T-helper 2 cell treated with Interferon-gamma antibody and Interleukin-4, amounts not matched to agents 100 ng/mL and 5 ng/mL, for 36 hours (primary cell): Measurements from ENCODE around the gene CYB5R2. TPM values are rescaled to one million over a fixed set of nuclear protein-coding genes. Genes with fewer than 3 reads are reported as not detected.
"Not testable (repeated sequence)": the region's sequence is repeated elsewhere in the genome, so short reads cannot be mapped to it uniquely, and the experiment has no call there.

Experiments
- intact Hi-C: fragments of 100-400 bp; cut with micrococcal nuclease; formaldehyde crosslinking; loops from one replicate; pipeline ENCODE4 v1.15.1; 2023
- total RNA-seq: library from RNA; stranded (reverse); gene quantifications from 2 replicates; pipeline ENCODE4 v1.2.3, GENCODE V29; 2022

CYB5R2 gene
- total RNA-seq, 1 donor from 2014 or later, result 1.7 TPM

GRCh38 chr11:7671347-7672215 is 1.7 kb downstream of the CYB5R2 start:
- intact Hi-C loops, result loop anchor here (10.0 kb wide), 1 partner anchor 97 kb away; no protein-coding TSS in a partner anchor

GRCh38 chr11:7670641-7671040 is 2.7 kb downstream of the CYB5R2 start:
- intact Hi-C loops, result loop anchor here (10.0 kb wide), 1 partner anchor 96 kb away; no protein-coding TSS in a partner anchor

- intact Hi-C loops, result no loop called here
These were observed 4.4 kb downstream of the CYB5R2 start for GRCh38 chr11:7668911-7669310.

DNA sequence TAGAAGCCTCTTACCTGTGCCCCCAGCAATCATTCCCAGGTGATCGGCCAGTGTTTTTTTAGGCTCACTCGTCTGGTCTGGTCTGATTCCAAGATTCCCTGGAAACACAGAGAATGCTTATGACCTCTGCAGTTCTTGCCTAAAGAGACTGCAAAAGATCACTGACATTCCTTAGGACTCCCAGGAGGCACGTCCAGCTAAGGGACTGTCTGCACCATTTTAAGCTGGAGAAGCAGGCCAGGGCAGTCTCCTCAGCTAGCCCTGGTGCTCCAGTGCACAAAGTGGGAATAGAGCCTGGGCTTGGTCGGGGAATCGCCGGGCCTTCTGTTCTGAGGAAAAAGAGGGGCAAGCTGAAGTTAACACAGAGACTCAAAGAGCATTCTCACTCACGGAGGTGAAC is 4.8 kb downstream of the CYB5R2 start:
- intact Hi-C loops, result no loop called here

DNA sequence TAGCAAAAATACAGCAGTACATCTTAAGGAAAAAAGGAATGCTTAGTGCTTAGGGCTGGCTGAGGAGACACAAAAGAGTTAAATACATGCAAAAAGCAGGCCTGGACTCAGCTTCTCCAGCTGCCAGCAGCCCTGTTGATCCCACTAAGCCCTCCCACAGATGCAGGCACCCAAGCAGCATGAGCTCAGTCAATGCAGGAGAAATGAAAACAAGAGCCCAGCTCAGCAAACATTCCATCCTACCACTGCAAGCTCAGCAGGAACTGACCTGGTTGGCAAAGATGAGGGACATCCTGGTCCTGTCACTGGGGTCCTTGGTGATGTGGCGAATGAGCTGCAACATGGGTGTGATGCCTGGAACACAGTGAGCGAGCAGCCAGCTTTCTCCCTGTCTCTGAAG is 5.8 kb downstream of the CYB5R2 start:
- intact Hi-C loops, result no loop called here

DNA sequence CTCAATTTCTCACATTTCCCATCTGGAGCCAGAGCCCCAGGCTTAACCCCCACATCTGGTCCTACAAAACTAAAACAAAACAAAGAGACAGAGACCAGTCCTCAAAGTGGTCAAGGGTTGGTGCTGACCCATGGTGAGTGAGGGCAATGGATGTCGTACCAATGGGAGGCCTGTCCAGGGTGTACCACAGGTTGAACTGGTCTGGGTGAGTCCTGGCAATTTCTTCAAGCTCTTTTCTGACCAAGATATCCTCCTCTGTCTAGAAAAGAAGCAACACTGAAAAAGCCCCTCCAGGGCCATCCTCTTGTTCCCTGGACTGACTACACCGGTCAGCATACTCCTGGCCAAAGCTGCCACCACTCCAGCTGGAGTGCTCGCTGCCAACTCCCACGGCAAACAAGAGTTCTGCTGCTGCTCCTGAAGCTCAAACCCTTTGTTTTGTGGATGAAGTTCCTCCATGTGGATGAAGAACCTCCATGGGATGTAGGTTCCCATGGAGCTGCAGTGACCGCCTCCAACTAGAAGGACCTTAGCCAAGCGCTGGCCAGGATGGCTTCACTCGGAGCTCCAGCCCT is 6.9 kb downstream of the CYB5R2 start:
- intact Hi-C loops, result no loop called here

DNA sequence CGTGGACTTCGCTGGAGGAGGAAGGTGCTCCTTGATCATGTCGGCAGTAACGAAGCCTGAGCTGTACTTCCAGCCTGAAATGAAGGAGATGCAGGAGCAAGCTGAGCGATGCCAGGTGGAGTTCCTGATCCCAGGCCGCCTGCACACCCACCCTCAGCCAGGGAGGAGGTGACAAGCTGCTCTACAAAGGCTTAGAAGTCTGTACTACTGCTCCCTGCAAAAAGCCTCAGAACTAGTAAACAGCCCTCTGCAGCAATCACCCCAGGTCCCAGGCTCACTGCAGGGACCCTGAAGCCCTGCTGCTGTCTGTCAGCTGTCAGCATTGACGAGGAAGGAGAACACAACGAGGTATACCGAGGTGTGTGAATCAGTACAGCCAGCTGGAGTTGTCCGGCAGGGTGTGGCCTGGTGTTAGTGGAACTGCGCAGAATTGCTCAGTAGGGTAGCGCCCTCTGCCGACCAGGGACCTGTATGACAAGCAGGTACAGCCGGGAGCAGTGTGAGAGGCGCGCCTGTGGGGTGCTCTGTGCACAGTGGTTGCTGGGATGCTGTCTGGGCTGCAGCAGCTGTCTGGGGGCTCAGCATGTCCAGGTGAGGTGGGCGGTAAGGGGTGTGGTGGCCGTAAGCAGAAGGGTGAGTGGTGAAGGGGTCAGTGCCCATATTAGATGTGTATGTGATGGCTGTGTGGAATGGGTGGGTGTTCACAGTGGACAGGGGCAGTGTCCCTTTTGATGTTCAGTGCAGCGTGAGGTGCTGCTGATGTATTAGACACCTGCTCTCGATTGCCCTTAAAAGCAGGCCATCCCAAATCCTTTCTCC is 7.6 kb downstream of the CYB5R2 start:
- intact Hi-C loops, result loop anchor here (1.0 kb wide), 2 partner anchors 152 to 567 kb away; partner anchors contain the start of gene PPFIBP2

DNA sequence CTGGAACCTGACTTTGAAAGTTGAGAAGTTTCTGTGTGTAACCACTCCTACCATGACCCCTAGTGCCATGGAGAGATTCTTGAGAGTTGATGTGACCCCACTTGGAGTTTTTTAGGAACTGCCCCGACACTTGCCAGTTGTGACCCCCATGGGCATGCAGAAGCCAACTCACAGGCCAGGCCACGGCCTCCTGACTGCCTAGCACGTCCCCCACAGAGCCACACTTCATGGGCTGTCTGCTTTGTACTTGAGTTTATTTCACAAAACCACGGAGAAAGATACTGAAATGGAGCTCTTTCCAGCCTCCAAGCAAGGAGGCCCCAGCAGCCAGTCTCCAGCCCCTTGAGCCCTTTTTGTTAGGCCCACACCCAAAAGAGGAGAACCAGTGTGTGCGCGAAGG is 8.4 kb downstream of the CYB5R2 start:
- intact Hi-C loops, result loop anchor here (1.0 kb wide), 2 partner anchors 152 to 567 kb away; partner anchors contain the start of gene PPFIBP2

DNA sequence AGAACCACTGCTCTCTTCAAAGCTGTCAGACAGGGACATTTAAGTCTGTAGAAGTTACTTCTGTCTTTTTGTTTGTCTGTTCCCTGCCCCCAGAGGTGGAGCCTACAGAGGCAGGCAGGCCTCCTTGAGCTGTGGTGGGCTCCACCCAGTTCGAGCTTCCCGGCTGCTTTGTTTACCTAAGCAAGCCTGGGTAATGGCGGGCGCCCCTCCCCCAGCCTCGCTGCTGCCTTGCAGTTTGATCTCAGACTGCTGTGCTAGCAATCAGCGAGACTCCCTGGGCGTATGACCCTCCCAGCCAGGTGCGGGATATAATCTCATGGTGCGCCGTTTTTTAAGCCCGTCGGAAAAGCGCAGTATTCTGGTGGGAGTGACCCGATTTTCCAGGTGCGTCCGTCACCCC is 9.8 kb downstream of the CYB5R2 start:
- intact Hi-C loops, result not testable (repeated sequence)

- intact Hi-C loops, result loop anchor here (1.0 to 2.0 kb wide), 2 partner anchors 145 to 304 kb away; partner anchors contain the start of gene PPFIBP2
These were observed 15.8 kb downstream of the CYB5R2 start for GRCh38 chr11:7657306-7658025.

DNA sequence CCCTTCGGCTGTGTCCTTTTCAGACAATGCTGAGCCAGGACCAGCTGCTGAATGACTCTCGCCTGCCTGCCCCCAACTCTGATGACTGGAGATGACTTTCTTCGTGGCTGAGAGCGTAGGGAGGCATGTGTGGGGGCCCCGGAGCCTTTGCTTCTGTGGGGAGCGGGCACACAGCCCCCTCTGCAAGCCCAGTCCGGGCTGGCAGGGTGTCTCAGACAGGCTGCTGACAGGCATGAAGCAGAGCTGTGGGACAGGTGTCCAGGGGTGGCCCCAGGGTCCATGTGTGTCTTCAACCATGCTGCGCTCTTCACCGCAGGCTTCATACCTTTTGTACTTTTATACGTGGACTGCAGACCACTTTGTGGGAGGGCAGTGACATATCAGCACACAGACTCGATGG is 16.6 kb downstream of the CYB5R2 start:
- intact Hi-C loops, result loop anchor here (1.0 to 2.0 kb wide), 2 partner anchors 144 to 303 kb away; partner anchors contain the start of gene PPFIBP2

- intact Hi-C loops, result loop anchor here (2.0 kb wide), 1 partner anchor 143 kb away; the partner anchor contains the start of gene PPFIBP2
These were observed 17.8 kb downstream of the CYB5R2 start for GRCh38 chr11:7655253-7656217.

- intact Hi-C loops, result no loop called here
These were observed 19.1 kb downstream of the CYB5R2 start for GRCh38 chr11:7654195-7654705.

DNA sequence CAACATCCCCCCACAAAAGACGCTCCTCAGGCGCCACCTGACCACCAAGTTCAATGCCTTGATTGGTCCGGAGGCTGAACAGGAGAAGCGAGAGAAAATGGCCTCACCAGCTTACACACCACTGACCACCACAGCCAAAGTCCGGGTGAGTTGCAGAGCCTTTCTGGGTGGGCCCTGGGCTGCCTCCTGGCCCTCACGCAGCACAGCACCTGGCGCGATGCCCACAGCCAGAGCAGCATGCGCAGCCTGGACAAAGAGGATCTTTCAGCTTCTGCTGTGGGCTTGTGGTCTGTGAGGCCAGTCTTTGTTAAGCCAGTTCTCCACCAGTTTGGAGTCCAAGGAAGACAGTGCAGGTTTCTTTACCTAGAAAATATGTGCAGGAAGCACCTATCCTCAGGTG is 21.6 kb downstream of the CYB5R2 start:
- intact Hi-C loops, result no loop called here

DNA sequence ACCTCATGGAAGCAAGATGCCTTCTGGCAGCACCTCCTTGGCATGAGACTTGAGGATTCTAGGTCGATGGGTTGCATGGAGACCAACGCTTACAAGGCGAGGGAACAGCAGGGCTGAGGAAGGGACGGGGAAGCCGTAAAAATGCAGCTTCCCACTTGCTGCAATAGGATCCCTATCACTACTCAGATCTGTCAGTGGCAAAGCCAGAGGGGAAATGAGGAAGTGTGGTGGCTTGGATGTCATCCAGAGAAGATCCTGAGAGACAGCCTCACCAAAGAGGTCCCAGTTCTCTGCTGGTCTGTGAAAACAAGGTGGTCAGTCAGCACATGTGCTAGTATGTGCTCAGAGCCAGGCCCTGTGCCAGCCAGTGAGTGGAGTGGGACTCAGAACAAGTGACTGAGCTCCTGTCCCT is 22.2 kb downstream of the CYB5R2 start:
- intact Hi-C loops, result no loop called here

GRCh38 chr11:7648264-7648663 is 25.0 kb downstream of the CYB5R2 start:
- intact Hi-C loops, result no loop called here

DNA sequence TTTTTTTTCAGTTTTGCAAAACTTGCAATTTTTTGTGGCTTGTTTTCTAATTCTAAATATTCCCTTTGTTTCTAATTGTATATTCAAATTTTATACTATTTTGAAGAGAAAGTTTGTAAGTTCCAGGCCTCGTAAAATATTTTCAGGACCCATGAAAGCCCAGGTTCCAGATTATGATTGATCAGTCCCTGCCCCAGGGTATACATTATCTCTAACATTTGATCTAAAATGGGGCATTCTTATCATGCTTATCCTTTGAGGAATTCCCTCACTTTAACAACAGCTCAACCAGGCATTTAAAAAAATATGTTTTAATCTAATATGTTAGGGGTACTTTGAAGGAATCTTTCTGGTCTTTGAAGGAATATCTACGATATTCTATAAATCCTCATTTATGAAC is 26.4 kb downstream of the CYB5R2 start:
- intact Hi-C loops, result no loop called here

DNA sequence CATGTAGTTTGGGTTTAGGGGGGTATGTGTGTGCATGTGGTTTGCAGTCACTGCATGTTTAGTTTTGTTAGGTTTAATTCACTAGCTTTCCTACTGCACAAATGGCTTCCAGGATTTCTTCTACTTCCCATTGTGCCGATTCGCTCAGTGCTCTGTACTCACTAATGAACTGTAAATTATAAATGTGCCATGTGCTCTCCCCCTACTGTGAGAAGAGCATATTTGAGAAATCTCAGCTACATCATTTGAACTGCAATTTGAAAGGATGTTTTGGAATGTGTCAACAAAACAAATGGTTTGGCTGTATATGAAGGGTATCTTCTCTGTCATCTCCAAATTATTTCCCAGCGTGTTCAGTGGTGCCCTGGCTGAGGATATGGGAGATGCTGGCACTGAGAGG is 28.1 kb downstream of the CYB5R2 start:
- intact Hi-C loops, result no loop called here

DNA sequence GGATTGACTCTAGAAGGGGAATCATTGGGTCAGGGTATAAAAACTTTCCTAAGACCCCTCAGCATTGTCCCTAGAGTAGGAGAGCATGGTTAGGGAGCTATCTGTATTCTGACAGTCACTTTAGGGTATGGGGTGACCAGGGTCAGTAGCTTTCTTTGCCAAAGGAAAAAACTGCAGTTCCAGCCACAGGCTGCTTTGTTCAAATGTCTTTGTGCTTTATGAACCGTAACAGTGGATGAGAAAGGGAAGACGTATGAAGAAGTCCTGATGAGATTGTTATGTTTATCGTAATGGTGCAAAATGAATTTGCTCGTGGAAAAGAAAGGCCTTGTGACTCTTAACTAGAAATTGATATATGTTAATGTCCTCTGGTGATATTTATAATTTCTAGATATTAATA is 30.0 kb downstream of the CYB5R2 start:
- intact Hi-C loops, result no loop called here
